Stimulated activated CD4-positive, alpha-beta T cell treated with anti-CD3 and anti-CD28 coated beads, Interleukin-4, amount 100 ng/mL, for 1 hour (primary cell): ENCODE results near the gene CAPZA1.

ENCODE experiments used
- DNase-seq: peaks from one replicate; pipeline ENCODE4 v3.0.0-alpha.2; 2020

Gene CAPZA1

DNA sequence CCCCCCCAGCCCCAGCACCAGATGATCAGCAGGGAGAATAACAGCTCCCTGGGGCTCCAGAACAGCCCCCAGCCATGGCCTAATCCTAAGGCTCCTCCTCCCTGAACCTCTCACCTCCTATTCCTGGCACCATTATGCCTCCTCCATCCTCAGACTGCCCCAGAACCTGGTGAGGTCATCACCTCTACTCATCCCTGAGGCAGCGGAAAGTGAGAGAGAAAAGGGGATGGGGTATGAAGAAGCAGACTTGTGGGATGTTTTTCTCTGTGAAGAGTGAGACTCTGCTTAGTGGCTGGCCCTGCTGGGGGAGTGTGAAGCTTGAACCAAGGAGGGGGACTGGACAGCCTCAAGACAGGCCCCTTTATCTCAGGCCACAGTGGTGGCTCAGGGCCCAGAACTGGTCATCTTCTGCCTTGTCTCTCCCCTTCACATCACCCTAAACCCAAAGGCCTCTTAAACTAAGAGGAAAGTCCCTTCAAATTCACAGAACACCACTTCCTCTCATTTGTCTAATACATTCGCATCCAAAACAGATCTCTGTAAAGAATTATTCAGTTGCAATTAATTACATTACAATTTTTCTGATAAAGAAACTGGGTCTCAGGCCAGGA lies 97.7 kb downstream of the CAPZA1 start:
- DNase-seq = no peak

DNA sequence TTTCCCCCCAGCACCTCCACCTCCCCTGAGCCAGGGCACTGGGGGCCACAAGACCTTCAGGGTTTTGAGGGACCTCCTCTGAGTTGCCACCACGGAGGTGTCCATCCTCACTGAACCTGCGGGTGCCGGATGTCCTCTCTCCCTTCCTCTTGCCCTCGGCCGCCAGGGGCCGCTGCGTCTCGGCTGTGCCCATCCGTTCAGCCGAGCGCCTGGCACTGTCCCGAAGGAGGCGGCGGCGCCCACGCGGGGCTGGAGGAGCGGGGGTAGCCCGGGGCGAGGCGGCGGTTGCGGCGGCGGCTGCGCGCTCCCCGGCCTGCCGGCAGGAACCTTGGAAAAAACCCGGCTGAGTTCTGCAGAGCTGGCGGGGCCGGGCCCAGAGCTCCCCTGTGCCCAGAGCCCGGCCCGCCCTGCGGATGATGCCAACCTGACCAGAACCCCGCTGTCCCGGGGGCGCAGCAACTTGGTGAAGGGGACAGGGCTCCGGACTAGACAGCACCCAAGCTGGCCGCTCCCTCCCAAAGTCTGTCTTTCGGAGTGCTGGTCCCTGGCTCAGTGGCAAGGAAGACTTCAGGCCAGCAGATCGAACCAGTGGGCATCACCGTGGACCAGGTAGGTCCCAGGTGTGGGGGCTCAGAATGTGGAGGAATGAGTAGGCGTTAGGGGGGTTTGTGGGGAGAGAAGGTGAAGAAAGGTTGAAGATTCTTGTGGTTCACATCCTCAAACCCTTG lies 99.2 kb downstream of the CAPZA1 start:
- peak; percentile 82 for DNase-seq

DNA sequence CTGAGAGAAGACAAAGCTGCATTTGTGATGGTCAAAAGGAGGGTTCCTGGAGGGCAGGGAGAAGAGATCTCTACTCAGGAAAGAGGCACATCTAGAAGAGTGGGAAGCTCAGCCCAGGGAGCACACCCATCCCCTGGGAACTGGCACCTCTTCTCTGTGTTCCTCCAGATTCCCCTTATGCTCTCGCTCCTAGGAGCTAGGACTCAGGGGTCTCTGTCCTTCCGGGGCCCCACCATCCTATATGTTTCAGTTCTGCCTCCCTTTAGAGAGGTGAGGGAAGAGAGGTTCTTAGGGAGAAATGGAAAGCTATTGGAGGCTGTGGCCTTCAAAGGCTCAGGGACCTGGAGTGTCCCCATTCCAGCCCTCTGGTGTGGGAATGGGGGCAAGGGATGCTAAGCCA lies 100.1 kb downstream of the CAPZA1 start:
- no peak for DNase-seq

DNA sequence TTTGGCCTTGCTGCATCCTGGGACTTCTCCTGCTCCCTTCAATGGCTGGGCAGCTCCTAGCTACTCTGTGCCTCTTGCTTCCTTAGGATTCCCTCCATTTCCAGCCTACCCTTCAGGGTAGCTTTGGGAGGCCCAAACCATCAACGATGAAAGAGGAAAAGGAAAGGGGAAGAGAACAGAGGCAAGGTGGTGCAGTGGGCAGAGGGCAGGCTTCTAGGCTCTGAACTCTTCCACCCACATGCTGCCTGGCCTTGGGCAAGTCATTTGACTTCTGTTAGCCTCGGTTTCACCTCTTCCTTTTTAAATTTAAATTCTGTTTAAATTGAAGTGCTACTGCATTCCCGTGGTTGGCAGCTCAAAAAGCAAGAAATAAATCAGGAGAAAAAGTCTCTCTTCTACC lies 101.2 kb downstream of the CAPZA1 start:
- no peak for DNase-seq
